Activated B cell treated with CpG ODN at 0.5 μM for 24 hours (primary cell): ENCODE measurements around the gene HMCES. TPM values are rescaled to one million over a fixed set of nuclear protein-coding genes. Genes with fewer than 3 reads are reported as not detected.
A peak's percentile ranks its signal among the peaks of the same experiment; 100 is the strongest.

ENCODE experiments used
- ATAC-seq: fragments of 200-7000 bp; cut with Tn5 transposase; one replicate; pipeline ENCODE4 v1.10.0; 2021; ENCODE audit warnings: low read depth, mild to moderate bottlenecking, moderate library complexity
- CTCF ChIA-PET: fragments of 350-600 bp; sonication (Branson Sonifier 250); formaldehyde crosslinking; loops from one replicate; lab custom pipeline; 2021; ENCODE audit warnings: antibody characterized with exemption; lab: Charles Lee
- POLR2A ChIA-PET: fragments of 350-600 bp; sonication (Branson Sonifier 250); formaldehyde crosslinking; loops from one replicate; lab custom pipeline; 2021; ENCODE audit warnings: antibody characterized with exemption; lab: Charles Lee
- DNase-seq: peaks from one replicate; pipeline ENCODE4 v3.0.0; 2022
- H3K27ac Mint-ChIP-seq: one replicate; pipeline ENCODE4 v1.8.0; 2020; ENCODE audit warnings: mixed read lengths
- H3K27me3 Mint-ChIP-seq: one replicate; pipeline ENCODE4 v1.8.0; 2021; ENCODE audit warnings: mixed read lengths
- H3K36me3 Mint-ChIP-seq: one replicate; pipeline ENCODE4 v1.8.0; 2021; ENCODE audit warnings: low read depth, mixed read lengths
- H3K4me1 Mint-ChIP-seq: one replicate; pipeline ENCODE4 v1.8.0; 2021; ENCODE audit warnings: mixed read lengths
- H3K4me3 Mint-ChIP-seq: one replicate; pipeline ENCODE4 v1.8.0; 2020; ENCODE audit warnings: mild to moderate bottlenecking, mixed read lengths
- H3K9me3 Mint-ChIP-seq: one replicate; pipeline ENCODE4 v1.8.0; 2020; ENCODE audit warnings: mixed read lengths
- intact Hi-C: fragments of 100-400 bp; cut with micrococcal nuclease; formaldehyde crosslinking; loops from one replicate; pipeline ENCODE4 v1.15.1; 2024
- total RNA-seq: library from RNA; stranded (reverse); gene quantifications from 2 replicates; pipeline ENCODE4 v1.2.3, GENCODE V29; 2022
- TF ChIP-seq, protein P1 (sequence below): fragments of 200-600 bp; IDR thresholded peaks from one replicate; pipeline ENCODE4 v1.8.0; 2022; ENCODE audit warnings: antibody characterized with exemption, mild to moderate bottlenecking

HMCES gene
- total RNA-seq, 1 donor from 2014 or later: 37.2 TPM

GRCh38 chr3:129233538-129233937 lies 45.1 kb upstream of the HMCES start:
- peak overlapping the region; percentile 88 for H3K27ac Mint-ChIP-seq
- CTCF ChIA-PET: interaction anchor here (0.9 to 1.5 kb wide), 4 partner anchors 12 to 264 kb away, joined by 3 to 10 read pairs (median 4); no protein-coding TSS in a partner anchor
- DNase-seq: peak; percentile 53
- H3K4me3 Mint-ChIP-seq: peak overlapping the region; percentile 50
- POLR2A ChIA-PET: interaction anchor here (0.5 to 5.8 kb wide), 24 partner anchors 9 to 443 kb away, joined by 3 to 49 read pairs (median 4); partner anchors contain the start of genes ACAD9, CNBP, COPG1 and RAB43
- peaks cover 52% of the 10 kb centered on the region for H3K4me1 Mint-ChIP-seq
- TF ChIP-seq, protein P1, sequence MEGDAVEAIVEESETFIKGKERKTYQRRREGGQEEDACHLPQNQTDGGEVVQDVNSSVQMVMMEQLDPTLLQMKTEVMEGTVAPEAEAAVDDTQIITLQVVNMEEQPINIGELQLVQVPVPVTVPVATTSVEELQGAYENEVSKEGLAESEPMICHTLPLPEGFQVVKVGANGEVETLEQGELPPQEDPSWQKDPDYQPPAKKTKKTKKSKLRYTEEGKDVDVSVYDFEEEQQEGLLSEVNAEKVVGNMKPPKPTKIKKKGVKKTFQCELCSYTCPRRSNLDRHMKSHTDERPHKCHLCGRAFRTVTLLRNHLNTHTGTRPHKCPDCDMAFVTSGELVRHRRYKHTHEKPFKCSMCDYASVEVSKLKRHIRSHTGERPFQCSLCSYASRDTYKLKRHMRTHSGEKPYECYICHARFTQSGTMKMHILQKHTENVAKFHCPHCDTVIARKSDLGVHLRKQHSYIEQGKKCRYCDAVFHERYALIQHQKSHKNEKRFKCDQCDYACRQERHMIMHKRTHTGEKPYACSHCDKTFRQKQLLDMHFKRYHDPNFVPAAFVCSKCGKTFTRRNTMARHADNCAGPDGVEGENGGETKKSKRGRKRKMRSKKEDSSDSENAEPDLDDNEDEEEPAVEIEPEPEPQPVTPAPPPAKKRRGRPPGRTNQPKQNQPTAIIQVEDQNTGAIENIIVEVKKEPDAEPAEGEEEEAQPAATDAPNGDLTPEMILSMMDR: no peak
- H3K9me3 Mint-ChIP-seq: no peaks in the 10 kb centered on the region
- H3K36me3 Mint-ChIP-seq: no peaks in the 10 kb centered on the region
- H3K27me3 Mint-ChIP-seq: no peaks in the 10 kb centered on the region
- intact Hi-C loops: loop anchor here (1.0 to 2.0 kb wide), 7 partner anchors 12 to 660 kb away; partner anchors contain the start of genes ISY1, RAB43 and TMCC1
- ATAC-seq: peak; percentile 93

- no peaks in the 10 kb centered on the region for H3K36me3 Mint-ChIP-seq
- no peaks in the 10 kb centered on the region for H3K9me3 Mint-ChIP-seq
- H3K4me3 Mint-ChIP-seq: no peak overlapping the region
- no peaks in the 10 kb centered on the region for H3K27me3 Mint-ChIP-seq
- CTCF ChIA-PET: interaction anchor here (1.2 to 1.5 kb wide), 2 partner anchors 11 to 73 kb away, joined by 4 to 10 read pairs; no protein-coding TSS in a partner anchor
- POLR2A ChIA-PET: interaction anchor here (1.2 to 5.8 kb wide), 3 partner anchors 10 to 260 kb away, joined by 7 to 49 read pairs (median 19); partner anchors contain the start of gene CNBP
- intact Hi-C loops: no loop called here
- DNase-seq: no peak
- no peak overlapping the region for H3K27ac Mint-ChIP-seq
- no peak for ATAC-seq
- TF ChIP-seq, protein P1: no peak
- H3K4me1 Mint-ChIP-seq: peaks cover 50% of the 10 kb centered on the region
Observed at GRCh38 chr3:129234441-129234840, 44.2 kb upstream of the HMCES start.

DNA sequence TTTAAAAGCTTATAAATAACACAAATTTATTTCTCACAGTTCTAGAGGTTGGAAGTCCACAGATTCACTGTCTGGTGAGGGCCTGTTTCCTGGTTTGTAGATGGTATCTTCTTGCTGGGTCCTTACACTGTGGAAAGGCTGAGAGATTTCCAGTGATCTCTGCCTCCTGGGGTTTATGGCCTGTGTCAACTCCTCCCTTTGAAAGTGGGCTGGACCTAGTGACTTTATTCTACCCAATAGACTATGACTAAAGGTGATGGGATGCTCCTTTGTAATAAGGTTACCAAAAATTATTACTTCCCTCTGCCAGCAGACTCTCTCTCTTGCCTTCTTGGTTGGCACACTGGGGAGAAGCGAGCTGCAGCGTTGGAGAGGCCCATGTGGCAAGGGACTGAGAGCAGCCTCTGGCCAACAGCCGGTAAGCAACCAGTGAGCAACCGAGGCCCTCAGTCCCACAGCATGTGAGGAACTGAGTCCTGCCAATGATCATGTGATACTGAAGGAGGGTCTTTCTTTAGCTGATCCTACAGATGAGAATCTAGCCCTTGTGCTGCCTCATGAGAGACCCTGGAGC lies 43.2 kb upstream of the HMCES start:
- no peaks in the 10 kb centered on the region for H3K36me3 Mint-ChIP-seq
- no peaks in the 10 kb centered on the region for H3K27me3 Mint-ChIP-seq
- POLR2A ChIA-PET: interaction anchor here (0.9 kb wide), 1 partner anchor 14 kb away, joined by 3 read pairs; the partner anchor contains the start of gene COPG1
- intact Hi-C loops: no loop called here
- no peak overlapping the region for H3K4me3 Mint-ChIP-seq
- ATAC-seq (no peak), DNase-seq (no peak)
- H3K9me3 Mint-ChIP-seq: no peaks in the 10 kb centered on the region
- TF ChIP-seq, protein P1: no peak
- no peak overlapping the region for H3K27ac Mint-ChIP-seq
- CTCF ChIA-PET: no interaction called here
- H3K4me1 Mint-ChIP-seq: peaks cover 47% of the 10 kb centered on the region

- Mint-ChIP-seq H3K36me3 (no peaks in the 10 kb centered on the region), H3K4me1 (peaks cover 24% of the 10 kb centered on the region), H3K27ac (peak overlapping the region; percentile 22), H3K9me3 (peaks cover 2% of the 10 kb centered on the region), H3K27me3 (no peaks in the 10 kb centered on the region), H3K4me3 (no peak overlapping the region)
- intact Hi-C loops: no loop called here
- ATAC-seq (peak; percentile 31), DNase-seq (no peak)
- ChIA-PET CTCF (interaction anchor here (0.7 to 1.8 kb wide), 3 partner anchors 77 to 269 kb away, joined by 3 to 5 read pairs (median 4); no protein-coding TSS in a partner anchor), POLR2A (interaction anchor here (1.1 to 1.7 kb wide), 2 partner anchors 11 to 55 kb away, joined by 3 to 12 read pairs; partner anchors contain the start of genes CNBP and COPG1)
- TF ChIP-seq, protein P1: no peak
Observed at GRCh38 chr3:129238945-129239705, 39.5 kb upstream of the HMCES start.
